Stomach smooth muscle (tissue), 2 donors: Measurements from ENCODE around the gene MARK4.

ENCODE experiments used
- H3K27ac ChIP-seq: one replicate; pipeline ENCODE4 v1.7.0; 2013; ENCODE audit warnings: mild to moderate bottlenecking, low read length, inconsistent platforms
- H3K27me3 ChIP-seq, 2 donors: one replicate each; pipeline ENCODE4 v1.7.0; 2013; ENCODE audit warnings: low read length in 2 of 2; ENCODE audit not compliant: insufficient read depth in 2 of 2, control insufficient read depth in 1 of 2
- H3K36me3 ChIP-seq, 2 donors: one replicate each; pipeline ENCODE4 v1.7.0; 2013; ENCODE audit warnings: low read length in 2 of 2; ENCODE audit not compliant: control insufficient read depth in 2 of 2, insufficient read depth in 2 of 2
- H3K4me1 ChIP-seq: one replicate; pipeline ENCODE4 v1.7.0; 2013; ENCODE audit warnings: low read length; ENCODE audit not compliant: control insufficient read depth, insufficient read depth
- H3K4me3 ChIP-seq, 2 donors: one replicate each; pipeline ENCODE4 v1.7.0; 2013; ENCODE audit warnings: low read length in 2 of 2
- H3K9ac ChIP-seq, 2 donors: one replicate each; pipeline ENCODE4 v1.7.0; 2013; ENCODE audit warnings: low read length in 2 of 2, mild to moderate bottlenecking in 1 of 2
- H3K9me3 ChIP-seq, 2 donors: one replicate each; pipeline ENCODE4 v1.7.0; 2013; ENCODE audit warnings: low read length in 2 of 2; ENCODE audit not compliant: control insufficient read depth in 2 of 2
- donor health status: healthy.
- donor health status: Pancreatic carcinoma.

Gene MARK4

GRCh38 chr19:45271735-45272108, 20.7 kb downstream of the MARK4 start:
- H3K27me3 ChIP-seq: no peaks in the 10 kb centered on the region
- H3K27ac ChIP-seq: no peak overlapping the region
- no peaks in the 10 kb centered on the region for H3K9me3 ChIP-seq
- H3K36me3 ChIP-seq: peaks cover 25% of the 10 kb centered on the region in 2 donors
- H3K9ac ChIP-seq: no peak overlapping the region
- H3K4me3 ChIP-seq: no peak overlapping the region
- H3K4me1 ChIP-seq: no peaks in the 10 kb centered on the region

GRCh38 chr19:45273521-45273855, 22.4 kb downstream of the MARK4 start:
- Histone ChIP-seq H3K4me3 (no peak overlapping the region), H3K9me3 (no peaks in the 10 kb centered on the region), H3K36me3 (peaks cover 20 to 29% of the 10 kb centered on the region in 2 donors), H3K27ac (no peak overlapping the region), H3K27me3 (no peaks in the 10 kb centered on the region), H3K4me1 (no peaks in the 10 kb centered on the region), H3K9ac (no peak overlapping the region)

- no peak overlapping the region for H3K9ac ChIP-seq
- H3K4me1 ChIP-seq: no peaks in the 10 kb centered on the region
- H3K9me3 ChIP-seq: no peaks in the 10 kb centered on the region
- H3K4me3 ChIP-seq: no peak overlapping the region
- no peak overlapping the region for H3K27ac ChIP-seq
- H3K36me3 ChIP-seq: peaks cover 20 to 39% of the 10 kb centered on the region in 2 donors
- H3K27me3 ChIP-seq: no peaks in the 10 kb centered on the region
These were observed 24.4 kb downstream of the MARK4 start for GRCh38 chr19:45275370-45275971.

GRCh38 chr19:45276284-45276687, 25.2 kb downstream of the MARK4 start:
- Histone ChIP-seq H3K9ac (no peak overlapping the region), H3K9me3 (no peaks in the 10 kb centered on the region), H3K27me3 (no peaks in the 10 kb centered on the region), H3K27ac (no peak overlapping the region), H3K4me1 (no peaks in the 10 kb centered on the region), H3K4me3 (no peak overlapping the region), H3K36me3 (peaks cover 21 to 41% of the 10 kb centered on the region in 2 donors)

GRCh38 chr19:45278087-45278486, 27.0 kb downstream of the MARK4 start:
- Histone ChIP-seq H3K9ac (no peak overlapping the region), H3K4me1 (no peaks in the 10 kb centered on the region), H3K27me3 (no peaks in the 10 kb centered on the region), H3K36me3 (peaks cover 11 to 37% of the 10 kb centered on the region in 2 donors), H3K4me3 (no peak overlapping the region), H3K9me3 (no peaks in the 10 kb centered on the region), H3K27ac (no peak overlapping the region)

- no peak overlapping the region for H3K9ac ChIP-seq
- no peak overlapping the region for H3K27ac ChIP-seq
- H3K4me3 ChIP-seq: no peak overlapping the region
- H3K4me1 ChIP-seq: no peaks in the 10 kb centered on the region
- no peaks in the 10 kb centered on the region for H3K27me3 ChIP-seq
- no peaks in the 10 kb centered on the region for H3K9me3 ChIP-seq
- H3K36me3 ChIP-seq: peaks cover 8 to 35% of the 10 kb centered on the region in 2 donors
These were observed 28.6 kb downstream of the MARK4 start for GRCh38 chr19:45279587-45280192.

- Histone ChIP-seq H3K4me1 (no peaks in the 10 kb centered on the region), H3K36me3 (peaks cover 8 to 39% of the 10 kb centered on the region in 2 donors), H3K27me3 (no peaks in the 10 kb centered on the region), H3K9ac (no peak overlapping the region), H3K9me3 (no peaks in the 10 kb centered on the region), H3K4me3 (no peak overlapping the region), H3K27ac (no peak overlapping the region)
These were observed 29.4 kb downstream of the MARK4 start for GRCh38 chr19:45280471-45280961.

- Histone ChIP-seq H3K4me1 (no peaks in the 10 kb centered on the region), H3K36me3 (peaks cover 8 to 36% of the 10 kb centered on the region in 2 donors)
These were observed 32.5 kb downstream of the MARK4 start for GRCh38 chr19:45283443-45284033.

GRCh38 chr19:45290381-45290931, 39.4 kb downstream of the MARK4 start:
- no peak overlapping the region for H3K27ac ChIP-seq
- H3K9me3 ChIP-seq: no peaks in the 10 kb centered on the region
- no peak overlapping the region for H3K4me3 ChIP-seq
- peaks cover 10% of the 10 kb centered on the region for H3K4me1 ChIP-seq
- no peak overlapping the region for H3K9ac ChIP-seq
- H3K36me3 ChIP-seq: peaks cover 21 to 23% of the 10 kb centered on the region in 2 donors
- no peaks in the 10 kb centered on the region for H3K27me3 ChIP-seq

More at GRCh38 chr19:45283443-45284033, 32.5 kb downstream of the MARK4 start:
- H3K27ac ChIP-seq: no peak overlapping the region
- no peaks in the 10 kb centered on the region for H3K9me3 ChIP-seq
- no peak overlapping the region for H3K9ac ChIP-seq
- H3K27me3 ChIP-seq: no peaks in the 10 kb centered on the region
- no peak overlapping the region for H3K4me3 ChIP-seq

GRCh38 chr19:45291834-45292233, 40.8 kb downstream of the MARK4 start:
- Histone ChIP-seq H3K27me3 (no peaks in the 10 kb centered on the region), H3K36me3 (peaks cover 21 to 25% of the 10 kb centered on the region in 2 donors), H3K9ac (no peak overlapping the region), H3K4me3 (no peak overlapping the region), H3K4me1 (peaks cover 10% of the 10 kb centered on the region), H3K27ac (no peak overlapping the region), H3K9me3 (no peaks in the 10 kb centered on the region)

- no peaks in the 10 kb centered on the region for H3K27me3 ChIP-seq
- H3K9me3 ChIP-seq: no peaks in the 10 kb centered on the region
- H3K4me3 ChIP-seq: no peak overlapping the region
- peaks cover 21 to 23% of the 10 kb centered on the region in 2 donors for H3K36me3 ChIP-seq
- H3K4me1 ChIP-seq: peaks cover 10% of the 10 kb centered on the region
- H3K27ac ChIP-seq: no peak overlapping the region
- no peak overlapping the region for H3K9ac ChIP-seq
These were observed 42.6 kb downstream of the MARK4 start for GRCh38 chr19:45293682-45294081.
